HS-5 (cell line): ENCODE data around the gene JPH4.
A peak's percentile ranks its signal among the peaks of the same experiment; 100 is the strongest.
"Not testable (repeated sequence)": the region's sequence is repeated elsewhere in the genome, so short reads cannot be mapped to it uniquely, and the experiment has no call there.

Experiments
- DNase-seq: peaks from one replicate; pipeline ENCODE4 v3.0.0-alpha.2; 2012; ENCODE audit warnings: low read depth

Gene JPH4

DNA sequence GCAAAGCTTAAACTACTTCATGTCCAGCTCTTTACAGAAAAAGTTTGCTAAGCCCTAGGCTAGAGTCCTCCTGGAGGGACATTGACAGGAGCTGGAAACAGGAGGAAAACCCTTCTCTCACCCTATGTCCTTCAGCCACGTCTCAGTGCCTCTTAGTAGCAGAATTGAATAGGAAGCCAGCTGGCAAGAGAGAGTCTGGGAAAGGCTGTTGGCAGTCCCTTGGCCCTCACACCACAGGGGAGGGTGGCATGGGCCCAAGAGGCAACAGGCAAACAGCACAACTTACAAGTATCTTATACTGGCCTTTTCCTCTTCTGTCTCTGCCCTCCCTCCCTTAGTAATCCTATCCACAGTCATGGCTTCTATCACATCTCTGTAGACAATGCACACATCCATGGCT lies 29.9 kb upstream of the JPH4 start:
- DNase-seq: no peak

DNA sequence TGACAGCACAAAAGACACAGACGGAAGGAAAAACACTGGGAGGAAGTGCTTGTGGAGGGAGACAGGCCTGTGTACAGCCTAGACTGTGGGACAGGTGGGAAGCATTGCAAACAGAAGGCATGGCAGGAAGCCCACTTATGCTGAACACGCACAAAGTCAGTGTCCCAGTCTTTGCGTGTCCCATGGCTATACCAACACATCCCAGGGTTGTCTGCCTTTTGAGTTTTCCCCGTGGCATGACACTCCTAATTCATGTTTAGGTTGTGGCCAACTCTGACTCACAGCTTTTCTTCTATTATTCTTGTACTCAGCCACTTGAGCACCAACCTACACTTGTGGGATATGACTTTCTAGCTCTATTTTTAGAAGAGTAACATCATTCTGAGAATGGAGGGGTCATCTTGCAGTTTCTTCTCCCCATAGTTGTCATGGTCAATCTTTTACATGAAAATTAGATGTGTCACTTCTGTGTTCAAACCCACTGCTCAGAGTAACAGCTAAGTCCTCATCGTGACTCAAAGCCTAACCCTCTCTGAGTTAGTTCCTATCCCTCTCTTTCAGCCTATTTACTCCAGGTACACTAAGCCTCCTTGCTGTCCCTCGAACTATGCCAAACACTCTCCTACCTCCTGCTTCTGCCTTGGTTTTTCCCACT lies 27.5 kb upstream of the JPH4 start:
- DNase-seq: no peak

DNA sequence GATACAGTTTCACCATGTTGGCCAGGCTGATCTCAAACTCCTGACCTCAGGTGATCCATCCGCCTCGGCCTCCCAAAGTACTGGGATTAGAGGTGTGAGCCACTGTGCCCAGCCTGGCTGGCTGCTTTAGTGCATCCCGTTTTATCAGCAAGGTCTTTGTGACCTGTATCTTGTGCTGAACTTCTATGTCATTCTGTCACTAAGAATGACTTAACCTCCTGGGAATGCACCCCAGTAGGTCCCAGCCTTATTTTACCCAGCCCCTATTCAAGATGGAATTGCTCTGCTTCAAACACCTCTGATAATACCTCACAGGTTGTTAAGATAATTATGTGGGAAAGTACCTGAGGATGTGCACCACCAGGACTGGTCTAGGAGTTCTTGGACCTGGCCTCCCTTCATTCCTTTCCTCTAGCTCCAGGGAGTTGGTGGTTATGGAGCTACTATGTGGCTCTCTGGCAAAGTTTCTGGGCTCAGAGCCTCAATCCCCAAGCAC lies 26.1 kb upstream of the JPH4 start:
- DNase-seq: no peak

DNA sequence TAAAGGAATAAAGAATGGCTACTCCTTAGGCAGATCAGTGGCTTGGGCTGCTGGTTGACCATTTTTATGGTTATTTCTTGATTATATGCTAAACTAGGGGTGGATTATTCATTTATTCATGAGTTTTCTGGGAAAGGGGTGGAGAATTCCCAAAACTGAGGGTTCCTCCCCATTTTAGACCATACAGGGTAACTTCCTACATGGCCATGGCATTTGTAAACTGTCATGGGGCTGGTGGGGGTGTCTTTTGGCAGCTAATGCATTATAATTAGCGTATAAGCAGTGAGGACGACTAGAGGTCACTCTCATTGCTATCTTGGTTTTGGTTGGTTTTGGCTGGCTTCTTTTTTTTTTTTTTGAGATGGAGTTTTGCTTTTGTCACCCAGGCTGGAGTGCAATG lies 25.6 kb upstream of the JPH4 start:
- DNase-seq: no peak

DNA sequence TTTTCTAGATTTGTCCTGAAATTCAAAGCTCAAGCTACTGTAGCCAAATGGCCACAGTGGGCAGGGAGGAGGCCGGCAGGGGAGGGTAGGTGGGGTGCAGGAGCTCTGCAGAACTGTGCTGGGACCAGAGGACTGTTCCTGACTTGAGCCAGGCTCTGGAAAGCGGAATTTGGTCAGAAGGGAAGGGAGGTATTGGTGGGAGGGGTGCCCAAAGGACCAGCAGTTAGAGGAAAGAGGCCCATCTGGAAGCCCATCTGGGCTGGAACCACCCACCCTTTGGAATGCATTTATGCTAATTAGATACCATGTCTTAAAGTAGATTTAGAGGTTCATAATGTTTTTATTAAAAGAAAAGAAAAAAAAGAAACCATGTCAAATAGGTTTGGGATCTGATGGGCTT lies 24.5 kb upstream of the JPH4 start:
- DNase-seq: no peak

DNA sequence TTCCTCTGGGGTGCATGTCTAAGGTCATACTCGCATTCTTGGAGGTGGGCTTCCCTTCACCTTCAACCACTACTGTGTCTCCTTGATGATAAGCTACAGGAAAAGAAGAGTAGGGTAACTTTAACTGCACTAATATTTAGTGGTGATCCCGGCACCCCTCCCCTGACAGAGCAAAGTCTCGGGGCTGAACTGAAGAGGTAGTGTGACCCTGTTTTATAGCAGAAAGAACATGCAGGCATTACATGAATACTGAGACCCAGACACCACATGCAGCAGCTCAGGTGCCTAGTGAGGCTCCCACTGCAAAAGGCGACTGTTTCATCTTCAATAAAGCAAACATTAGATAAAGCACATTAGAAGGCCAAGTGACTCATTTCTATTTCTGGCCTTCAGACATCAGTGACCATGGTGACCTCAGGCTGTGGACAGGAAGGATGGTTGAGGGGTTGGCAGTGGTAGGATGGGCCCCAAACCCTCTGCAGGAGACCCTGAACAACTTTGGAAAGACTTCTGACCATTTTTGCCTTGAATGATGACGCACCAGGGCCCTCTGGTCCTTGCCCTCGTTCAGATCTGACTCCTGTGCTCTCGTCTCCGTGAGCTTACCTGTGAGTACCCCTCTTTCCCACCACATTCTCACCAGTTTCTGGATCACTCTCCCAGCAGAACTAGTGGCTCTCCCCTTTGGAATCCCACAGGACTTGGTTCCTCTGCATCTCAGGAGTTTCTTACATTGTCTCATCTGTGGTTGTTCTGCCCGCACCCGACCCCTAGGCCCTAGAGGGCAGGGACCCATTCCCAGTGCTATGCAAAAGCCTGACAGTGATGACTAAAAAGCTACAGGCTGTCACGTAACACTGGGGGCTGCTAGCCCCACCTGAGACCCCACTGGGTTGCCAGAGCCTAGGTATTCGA lies 23.8 kb upstream of the JPH4 start:
- DNase-seq: no peak

DNA sequence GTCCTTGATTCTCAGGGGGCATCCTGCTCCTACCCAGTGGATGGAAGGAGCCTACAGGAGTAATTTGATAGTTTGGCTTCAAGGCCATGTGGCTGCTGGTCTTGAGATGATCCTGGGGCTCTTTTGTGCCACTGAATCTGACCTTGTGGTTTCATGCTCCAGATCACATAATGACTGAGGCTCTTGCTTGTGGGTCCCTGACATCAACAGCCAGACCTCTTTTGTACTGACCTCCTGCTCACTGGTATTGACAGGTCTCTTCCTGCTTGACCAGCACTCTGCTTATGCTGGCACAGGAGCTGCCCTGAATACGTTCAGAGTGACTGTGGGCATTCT lies 23.2 kb upstream of the JPH4 start:
- no peak for DNase-seq

DNA sequence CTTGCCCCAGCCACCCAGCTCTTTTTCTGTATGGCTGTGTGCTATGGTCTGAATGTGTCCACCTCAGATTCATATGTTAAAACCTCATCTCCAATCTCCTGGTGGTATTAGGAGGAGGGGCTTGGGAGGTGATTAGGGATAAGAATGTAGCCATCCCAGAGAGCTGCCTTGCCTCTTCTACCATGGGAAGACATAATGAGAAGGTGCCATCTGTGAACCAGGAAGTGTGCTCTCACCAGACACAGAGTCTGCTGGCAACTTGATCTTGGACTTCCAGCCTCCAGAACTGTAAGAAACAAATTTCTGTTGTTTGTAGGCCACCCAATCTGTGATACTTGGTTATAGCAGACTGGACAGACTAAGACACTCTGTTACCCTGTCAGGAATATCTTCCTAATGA lies 22.8 kb upstream of the JPH4 start:
- DNase-seq: no peak

DNA sequence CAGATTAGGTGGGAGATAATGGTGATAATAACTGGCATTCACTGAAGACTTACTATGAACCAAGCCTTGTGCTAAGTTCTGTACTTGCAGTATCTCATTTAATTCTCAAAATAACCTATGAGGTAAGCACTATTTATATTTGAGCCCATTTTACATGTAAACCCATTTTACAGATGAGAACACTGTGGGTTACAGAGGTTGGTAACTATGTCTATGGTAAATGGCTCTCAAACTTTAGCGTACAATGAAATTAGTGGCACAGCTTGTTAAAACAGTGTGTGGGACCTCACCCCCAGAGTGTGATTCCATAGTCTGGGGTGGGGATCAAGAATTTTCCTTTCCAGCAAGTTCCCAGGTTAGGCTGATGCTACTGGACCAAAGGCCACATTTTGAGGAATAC lies 22.2 kb upstream of the JPH4 start:
- no peak for DNase-seq

DNA sequence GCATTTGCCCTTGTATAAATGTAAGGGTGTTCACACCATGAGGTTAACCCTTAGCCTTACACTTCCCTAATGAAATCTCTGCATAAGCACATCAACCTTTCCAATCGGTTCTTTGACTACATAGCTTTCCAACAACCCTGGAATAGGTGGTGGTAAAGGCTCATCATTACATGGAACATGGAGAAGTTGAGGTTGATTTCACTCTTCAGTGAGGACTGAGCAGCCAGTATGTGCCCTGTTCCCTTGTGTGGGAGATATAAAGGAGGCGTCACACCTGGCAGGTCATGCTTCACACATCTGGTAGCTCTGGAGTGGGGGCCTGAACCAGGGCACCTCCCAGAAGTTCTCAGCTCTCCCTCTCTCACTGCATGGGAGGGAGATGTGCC lies 21.7 kb upstream of the JPH4 start:
- DNase-seq: no peak

DNA sequence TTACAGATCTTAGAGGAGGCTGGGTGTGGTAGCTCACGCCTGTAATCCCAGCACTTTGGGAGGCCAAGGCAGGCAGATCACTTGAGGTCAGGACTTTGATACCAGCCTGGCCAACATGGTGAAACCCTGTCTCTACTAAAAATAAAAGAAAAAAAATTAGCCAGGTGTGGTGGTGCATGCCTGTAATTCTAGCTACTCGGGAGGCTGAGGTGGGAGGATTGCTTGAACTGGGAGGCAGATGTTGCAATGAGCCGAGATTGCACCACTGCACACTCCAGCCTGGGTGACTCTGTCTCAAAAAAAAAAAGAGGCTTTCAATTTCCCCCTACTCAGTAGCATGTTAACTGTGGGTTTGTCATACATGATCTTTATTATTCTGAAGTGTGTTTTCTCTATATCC lies 15.6 kb upstream of the JPH4 start:
- DNase-seq: not testable (repeated sequence)

DNA sequence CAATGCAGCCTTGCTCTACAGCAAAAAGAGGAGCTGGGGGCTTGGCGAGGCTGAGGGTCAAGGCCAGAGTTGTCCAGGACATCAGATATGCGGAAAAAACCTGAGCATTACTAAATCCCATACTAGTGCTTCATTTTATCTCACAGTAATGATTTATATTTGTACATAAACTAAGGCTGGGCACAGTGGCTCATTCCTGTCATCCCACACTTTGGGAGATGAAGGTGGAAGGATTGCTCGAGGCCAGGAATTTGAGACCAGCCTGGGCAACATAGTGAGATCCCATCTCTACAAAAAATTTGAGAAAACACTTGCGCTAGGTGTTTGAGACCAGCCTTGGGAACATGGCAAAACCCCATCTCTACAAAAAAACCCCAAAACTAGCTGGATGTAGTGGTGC lies 11.6 kb upstream of the JPH4 start:
- DNase-seq: no peak

DNA sequence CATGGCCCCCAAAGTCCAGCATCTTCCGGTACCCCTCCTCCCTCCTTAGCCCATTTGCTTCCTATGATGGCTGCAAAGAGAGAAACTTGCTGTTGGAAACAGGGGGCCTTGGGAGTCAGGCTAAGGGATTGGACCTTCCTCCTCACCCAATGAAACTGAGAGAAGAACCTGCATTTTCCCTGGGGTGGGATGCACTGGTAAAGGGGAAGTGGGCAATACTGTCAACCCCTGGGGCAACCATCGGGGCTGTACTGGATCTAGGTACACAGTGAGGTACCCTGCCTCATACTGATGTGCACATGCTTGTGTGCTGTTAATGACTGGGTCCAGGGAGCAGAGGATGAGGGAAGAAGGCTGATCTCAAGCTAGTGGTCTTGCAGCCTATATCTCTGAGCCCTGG lies 11.0 kb upstream of the JPH4 start:
- DNase-seq: no peak

DNA sequence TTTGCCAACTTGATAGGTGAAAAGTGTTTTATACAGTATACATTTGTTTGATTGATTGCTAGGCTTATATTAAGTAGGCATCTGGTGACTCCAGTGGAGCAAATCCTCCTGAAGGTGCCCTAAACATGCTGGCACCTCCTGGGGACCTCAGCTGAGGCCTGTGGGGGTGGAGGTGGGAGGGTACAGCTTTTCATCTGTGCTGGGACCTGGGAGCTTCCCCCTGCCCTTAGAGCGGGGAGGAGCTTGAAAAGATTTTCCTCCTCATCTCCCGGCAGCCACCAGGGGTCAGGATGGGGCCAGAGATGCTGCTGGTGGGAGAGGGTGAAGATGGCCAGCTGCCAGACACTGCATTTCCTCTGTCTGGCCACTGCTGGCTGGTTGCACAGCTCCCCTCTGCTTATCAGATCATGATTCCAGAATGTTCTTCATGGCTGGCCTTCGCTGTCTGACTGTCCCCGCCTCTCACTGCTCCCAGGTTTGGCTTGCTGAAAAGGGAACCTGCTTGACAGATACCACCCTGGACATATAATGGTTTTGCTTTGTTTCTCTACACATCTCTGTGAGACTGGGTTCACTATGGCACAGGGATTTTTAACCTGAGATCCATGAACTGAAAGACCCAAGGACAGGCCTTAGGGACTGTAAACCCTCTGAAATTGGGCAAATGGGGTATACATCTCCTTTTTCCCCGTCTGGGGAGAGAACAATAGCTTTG lies 10.5 kb upstream of the JPH4 start:
- DNase-seq: peak; percentile 34

DNA sequence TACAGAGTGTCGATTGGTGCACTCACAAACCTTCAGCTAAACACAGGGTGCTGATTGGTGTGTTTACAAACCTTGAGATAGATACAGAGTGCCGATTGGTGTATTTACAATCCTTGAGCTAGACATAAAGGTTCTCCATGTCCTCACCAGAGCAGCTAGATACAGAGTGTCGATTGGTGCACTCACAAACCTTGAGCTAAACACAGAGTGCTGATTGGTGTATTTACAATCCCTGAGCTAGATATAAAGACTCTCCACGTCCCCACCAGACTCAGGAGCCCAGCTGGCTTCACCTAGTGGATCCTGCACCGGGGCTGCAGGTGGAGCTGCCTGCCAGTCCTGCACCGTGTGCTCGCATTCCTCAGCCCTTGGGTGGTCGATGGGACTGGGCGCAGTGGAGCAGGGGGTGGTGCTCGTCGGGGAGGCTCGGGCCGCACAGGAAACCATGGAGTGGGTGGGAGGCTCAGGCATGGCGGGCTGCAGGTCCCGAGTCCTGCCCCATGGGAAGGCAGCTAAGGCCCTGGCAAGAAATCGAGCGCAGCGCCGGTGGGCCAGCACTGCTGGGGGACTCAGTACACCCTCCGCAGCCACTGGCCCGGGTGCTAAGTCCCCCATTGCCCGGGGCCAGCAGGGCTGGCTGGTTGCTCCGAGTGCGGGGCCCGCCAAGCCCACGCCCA lies 6.1 kb upstream of the JPH4 start:
- not testable (repeated sequence) for DNase-seq

DNA sequence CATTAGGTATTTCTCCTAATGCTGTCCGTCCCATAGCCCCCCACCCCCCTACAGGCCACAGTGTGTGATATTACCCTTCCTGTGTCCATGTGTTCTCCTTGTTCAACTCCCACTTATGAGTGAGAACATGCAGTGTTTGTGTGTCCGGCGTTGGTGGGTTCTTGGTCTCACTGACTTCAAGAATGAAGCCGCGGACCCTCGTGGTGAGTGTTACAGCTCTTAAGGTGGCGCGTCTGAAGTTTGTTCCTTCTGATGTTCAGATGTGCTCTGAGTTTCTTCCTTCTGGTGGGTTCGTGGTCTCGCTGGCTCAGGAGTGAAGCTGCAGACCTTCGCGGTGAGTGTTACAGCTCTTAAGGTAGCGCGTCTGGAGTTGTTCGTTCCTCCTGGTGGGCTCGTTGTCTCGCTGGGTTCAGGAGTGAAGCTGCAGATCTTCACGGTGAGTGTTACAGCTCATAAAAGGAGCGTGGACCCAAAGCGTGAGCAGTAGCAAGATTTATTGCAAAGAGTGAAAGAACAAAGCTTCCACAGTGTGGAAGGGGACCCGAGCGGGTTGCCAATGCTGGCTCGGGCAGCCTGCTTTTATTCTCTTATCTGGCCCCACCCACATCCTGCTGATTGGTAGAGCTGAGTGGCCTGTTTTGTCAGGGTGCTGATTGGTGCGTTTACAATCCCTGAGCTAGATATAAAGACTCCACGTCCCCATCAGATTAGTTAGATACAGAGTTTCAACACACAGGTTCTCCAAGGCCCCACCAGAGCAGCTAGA lies 5.4 kb upstream of the JPH4 start:
- not testable (repeated sequence) for DNase-seq

DNA sequence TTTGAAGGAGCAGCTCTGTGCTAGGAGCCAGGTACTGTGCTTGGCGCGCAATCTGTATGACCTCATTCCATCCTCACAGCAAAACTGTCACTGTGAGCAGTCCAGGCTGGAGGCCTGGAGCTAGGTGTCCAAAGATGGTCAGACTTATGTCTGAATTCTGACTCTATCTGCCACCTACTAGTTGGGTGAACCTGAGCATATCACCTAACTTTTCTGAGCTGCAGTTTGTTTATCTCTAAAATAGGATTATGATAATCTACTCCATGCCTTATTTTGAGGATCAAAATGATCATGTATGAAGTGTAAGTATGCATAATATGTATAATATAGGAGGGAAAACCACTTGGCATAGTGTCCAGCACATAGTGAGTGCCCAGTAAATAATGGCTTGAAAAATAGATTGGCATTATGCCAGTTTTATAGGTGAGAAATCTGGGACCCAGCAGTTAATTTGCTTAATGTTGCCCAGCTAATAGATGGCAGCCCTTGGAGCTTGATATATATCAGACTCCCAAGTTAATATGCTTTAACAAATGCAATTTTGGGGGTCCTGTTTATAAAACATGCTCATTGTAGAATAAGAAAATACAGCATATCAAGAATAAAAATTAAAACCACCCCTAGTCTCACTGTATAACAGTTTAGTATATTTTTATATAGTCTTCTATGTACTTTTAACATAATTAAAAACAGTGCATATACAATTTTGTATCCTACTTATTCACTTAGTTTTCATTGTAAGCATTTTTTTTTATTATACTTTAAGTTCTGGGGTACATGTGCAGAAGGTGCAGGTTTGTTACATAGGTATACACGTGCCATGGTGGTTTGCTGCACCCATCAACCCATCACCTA lies 4.5 kb upstream of the JPH4 start:
- no peak for DNase-seq

DNA sequence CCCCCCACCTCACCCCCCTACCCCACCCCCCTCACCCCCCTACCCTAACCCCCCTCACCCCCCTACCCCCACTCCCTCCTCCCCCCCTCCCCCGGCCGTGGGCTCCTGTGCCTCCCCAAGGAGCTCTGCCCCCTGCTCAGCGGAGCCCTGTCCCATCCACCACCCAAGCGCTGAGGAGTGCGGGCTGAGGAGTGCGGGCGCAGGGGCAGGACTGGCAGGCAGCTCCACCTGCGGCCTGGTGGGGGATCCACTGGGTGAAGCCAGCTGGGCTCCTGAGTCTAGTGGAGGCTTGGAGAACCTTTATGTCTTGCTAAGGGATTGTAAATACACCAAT lies 2.3 kb upstream of the JPH4 start:
- no peak for DNase-seq

DNA sequence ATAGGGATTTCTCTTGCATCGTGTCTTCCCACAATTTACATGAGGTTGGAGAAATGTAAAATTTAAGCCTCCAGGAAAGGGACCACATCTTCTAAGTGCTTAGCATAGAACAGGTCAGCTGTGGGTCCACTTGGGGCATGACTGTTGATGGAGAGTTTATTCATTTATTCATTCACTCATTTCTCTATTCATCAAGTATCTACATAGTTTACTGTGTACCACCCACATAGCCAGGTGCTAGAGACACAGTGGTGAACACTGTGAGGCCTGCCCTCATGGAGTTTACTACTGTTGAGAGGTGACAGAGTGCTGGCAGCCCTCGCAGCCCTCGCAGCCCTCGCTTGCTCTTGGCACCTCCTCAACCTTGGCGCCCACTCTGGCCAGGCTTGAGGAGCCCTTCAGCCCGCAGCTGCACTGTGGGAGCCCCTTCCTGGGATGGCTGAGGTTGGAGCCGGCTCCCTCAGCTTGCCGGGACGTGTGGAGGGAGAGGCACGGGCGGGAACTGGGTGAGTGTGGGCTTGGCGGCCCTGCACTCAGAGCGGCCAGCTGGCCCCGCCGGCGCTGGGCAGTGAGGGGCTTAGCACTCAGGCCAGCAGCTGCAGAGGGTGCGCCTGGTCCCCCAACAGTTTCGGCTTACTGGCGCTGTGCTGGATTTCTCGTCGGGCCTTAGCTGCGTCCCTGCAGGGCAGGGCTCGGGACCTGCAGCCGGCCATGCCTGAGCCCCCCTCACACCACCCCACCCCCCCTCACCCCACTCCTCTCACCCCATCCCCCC lies 1.7 kb upstream of the JPH4 start:
- no peak for DNase-seq

DNA sequence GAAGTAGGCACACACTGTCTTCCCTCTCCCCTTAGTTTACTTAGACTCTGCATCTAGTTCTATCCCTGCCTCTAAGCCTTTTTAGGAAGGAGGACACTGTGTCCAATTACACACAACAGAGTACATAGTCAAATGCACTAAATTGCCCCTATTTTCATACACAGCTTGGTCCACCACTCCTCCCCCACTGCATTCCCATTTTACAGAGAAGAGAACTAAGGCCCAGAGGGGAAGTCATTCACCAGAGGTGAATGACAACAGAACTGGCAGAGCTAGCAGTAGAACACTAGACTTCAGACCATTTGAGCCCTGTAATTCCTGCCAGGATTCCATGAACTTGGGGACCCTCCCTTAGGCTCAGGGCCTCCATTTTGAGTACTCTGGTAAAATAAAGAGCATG lies 1.1 kb upstream of the JPH4 start:
- no peak for DNase-seq
